ENCODE data around the gene DNTTIP2. TPM values are rescaled to one million over a fixed set of nuclear protein-coding genes. Genes with fewer than 3 reads are reported as not detected.

The DNTTIP2 gene
- polyA plus RNA-seq, 2 of the 4 experiments (the other 2 are of a cell fraction) = 41.5 to 42.0 TPM

GRCh38 chr1:93822730-93823425 lies 56.1 kb downstream of the DNTTIP2 start:
- Histone ChIP-seq H3K4me2 (no peak overlapping the region), H3K27ac (no peak overlapping the region), H3K9me3 (no peaks in the 10 kb centered on the region), H3K4me1 (peaks cover 18% of the 10 kb centered on the region), H3K4me3 (no peak overlapping the region)
- WGBS (ENCODE audit: missing lambda C conversion rate) = no CpG with 5 or more reads among the region's 2 CpGs
- ChIA-PET CTCF (interaction anchor here (0.6 to 1.3 kb wide), 4 partner anchors 9 to 640 kb away, joined by 3 to 7 read pairs (median 4); no protein-coding TSS in a partner anchor), POLR2A (no interaction called here)
- FAIRE-seq (no peak), ATAC-seq (no peak), DNase-seq (ENCODE audit: low read depth in 1 of 2, low spot score in 1 of 2) (no peak)
- TF ChIP-seq CHD4 (IDR thresholded peaks at IDR 0.05; ENCODE audit: borderline replicate concordance) (no peak), RNF2 (IDR thresholded peaks at IDR 0.05; ENCODE audit: borderline replicate concordance, low read depth) (no peak), USF2 (IDR thresholded peaks at IDR 0.05) (no peak), FOXS1 (CRISPR knock-in tag; IDR thresholded peaks at IDR 0.05) (no peak), HOXB13 (CRISPR knock-in tag; IDR thresholded peaks at IDR 0.05; ENCODE audit: low read depth) (no peak), RFX5 (IDR thresholded peaks at IDR 0.05) (no peak), FOSB (CRISPR knock-in tag; IDR thresholded peaks at IDR 0.05) (no peak), JUN (IDR thresholded peaks at IDR 0.05) (no peak), CBX8 (IDR thresholded peaks at IDR 0.05) (no peak), TFCP2L1 (CRISPR knock-in tag; IDR thresholded peaks at IDR 0.05) (no peak), ESRRA (IDR thresholded peaks at IDR 0.05; ENCODE audit: borderline replicate concordance, low read length) (no peak)
- TF ChIP-seq, protein P1, sequence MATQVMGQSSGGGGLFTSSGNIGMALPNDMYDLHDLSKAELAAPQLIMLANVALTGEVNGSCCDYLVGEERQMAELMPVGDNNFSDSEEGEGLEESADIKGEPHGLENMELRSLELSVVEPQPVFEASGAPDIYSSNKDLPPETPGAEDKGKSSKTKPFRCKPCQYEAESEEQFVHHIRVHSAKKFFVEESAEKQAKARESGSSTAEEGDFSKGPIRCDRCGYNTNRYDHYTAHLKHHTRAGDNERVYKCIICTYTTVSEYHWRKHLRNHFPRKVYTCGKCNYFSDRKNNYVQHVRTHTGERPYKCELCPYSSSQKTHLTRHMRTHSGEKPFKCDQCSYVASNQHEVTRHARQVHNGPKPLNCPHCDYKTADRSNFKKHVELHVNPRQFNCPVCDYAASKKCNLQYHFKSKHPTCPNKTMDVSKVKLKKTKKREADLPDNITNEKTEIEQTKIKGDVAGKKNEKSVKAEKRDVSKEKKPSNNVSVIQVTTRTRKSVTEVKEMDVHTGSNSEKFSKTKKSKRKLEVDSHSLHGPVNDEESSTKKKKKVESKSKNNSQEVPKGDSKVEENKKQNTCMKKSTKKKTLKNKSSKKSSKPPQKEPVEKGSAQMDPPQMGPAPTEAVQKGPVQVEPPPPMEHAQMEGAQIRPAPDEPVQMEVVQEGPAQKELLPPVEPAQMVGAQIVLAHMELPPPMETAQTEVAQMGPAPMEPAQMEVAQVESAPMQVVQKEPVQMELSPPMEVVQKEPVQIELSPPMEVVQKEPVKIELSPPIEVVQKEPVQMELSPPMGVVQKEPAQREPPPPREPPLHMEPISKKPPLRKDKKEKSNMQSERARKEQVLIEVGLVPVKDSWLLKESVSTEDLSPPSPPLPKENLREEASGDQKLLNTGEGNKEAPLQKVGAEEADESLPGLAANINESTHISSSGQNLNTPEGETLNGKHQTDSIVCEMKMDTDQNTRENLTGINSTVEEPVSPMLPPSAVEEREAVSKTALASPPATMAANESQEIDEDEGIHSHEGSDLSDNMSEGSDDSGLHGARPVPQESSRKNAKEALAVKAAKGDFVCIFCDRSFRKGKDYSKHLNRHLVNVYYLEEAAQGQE (IDR thresholded peaks at IDR 0.05) = no peak
- TF ChIP-seq, protein P2, sequence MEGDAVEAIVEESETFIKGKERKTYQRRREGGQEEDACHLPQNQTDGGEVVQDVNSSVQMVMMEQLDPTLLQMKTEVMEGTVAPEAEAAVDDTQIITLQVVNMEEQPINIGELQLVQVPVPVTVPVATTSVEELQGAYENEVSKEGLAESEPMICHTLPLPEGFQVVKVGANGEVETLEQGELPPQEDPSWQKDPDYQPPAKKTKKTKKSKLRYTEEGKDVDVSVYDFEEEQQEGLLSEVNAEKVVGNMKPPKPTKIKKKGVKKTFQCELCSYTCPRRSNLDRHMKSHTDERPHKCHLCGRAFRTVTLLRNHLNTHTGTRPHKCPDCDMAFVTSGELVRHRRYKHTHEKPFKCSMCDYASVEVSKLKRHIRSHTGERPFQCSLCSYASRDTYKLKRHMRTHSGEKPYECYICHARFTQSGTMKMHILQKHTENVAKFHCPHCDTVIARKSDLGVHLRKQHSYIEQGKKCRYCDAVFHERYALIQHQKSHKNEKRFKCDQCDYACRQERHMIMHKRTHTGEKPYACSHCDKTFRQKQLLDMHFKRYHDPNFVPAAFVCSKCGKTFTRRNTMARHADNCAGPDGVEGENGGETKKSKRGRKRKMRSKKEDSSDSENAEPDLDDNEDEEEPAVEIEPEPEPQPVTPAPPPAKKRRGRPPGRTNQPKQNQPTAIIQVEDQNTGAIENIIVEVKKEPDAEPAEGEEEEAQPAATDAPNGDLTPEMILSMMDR (IDR thresholded peaks at IDR 0.05) = no peak
- TF ChIP-seq, protein P3, sequence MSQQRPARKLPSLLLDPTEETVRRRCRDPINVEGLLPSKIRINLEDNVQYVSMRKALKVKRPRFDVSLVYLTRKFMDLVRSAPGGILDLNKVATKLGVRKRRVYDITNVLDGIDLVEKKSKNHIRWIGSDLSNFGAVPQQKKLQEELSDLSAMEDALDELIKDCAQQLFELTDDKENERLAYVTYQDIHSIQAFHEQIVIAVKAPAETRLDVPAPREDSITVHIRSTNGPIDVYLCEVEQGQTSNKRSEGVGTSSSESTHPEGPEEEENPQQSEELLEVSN (IDR thresholded peaks at IDR 0.05; ENCODE audit: borderline replicate concordance, low read depth) = no peak

DNA sequence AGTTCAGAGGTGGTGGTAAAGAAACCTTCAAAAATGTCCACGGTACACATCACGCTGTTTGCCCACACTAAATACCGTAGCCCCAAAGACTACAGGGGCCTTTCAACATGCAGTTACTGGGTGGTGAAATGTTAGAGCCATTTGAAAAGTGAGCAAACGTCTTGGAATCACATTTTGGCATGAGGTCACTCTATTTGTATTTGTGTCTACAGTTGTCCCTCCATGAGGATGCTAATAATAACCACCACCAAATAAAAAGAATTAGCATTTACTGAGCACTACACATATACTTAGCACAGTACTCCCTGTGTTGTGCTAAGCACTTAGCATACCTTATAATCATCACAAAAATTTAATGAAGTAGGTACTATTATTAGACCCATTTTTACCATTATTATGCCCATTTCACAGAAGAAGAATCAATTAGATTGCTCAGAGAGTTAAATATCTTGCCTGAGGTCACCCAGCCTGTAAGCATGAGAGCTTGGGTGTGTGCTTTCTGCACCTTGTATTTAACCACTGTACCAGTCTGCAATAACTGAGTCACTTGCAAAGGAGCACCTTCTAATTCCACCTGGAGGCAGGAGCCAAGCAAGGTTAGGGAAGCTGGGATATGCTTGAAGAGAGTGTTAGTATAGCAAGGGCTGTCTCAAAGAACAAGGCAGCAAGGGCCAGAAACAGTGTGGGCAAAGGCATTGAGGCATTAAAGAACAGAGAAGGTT lies 57.4 kb downstream of the DNTTIP2 start:
- 72% methylated on average over 4 of the region's 4 CpGs for WGBS (ENCODE audit: missing lambda C conversion rate)
- FAIRE-seq (no peak), DNase-seq (ENCODE audit: low read depth in 1 of 2, low spot score in 1 of 2) (no peak), ATAC-seq (no peak; a peak in 1 of 6 replicates)
- CTCF ChIA-PET = interaction anchor here (0.6 to 13.5 kb wide), 5 partner anchors 8 to 600 kb away, joined by 3 to 236 read pairs (median 3); no protein-coding TSS in a partner anchor
- POLR2A ChIA-PET = no interaction called here
- Histone ChIP-seq H3K4me1 (peaks cover 16% of the 10 kb centered on the region; the same call in 2 of the 3 replicates), H3K9me3 (no peaks in the 10 kb centered on the region), H3K4me3 (no peak overlapping the region), H3K4me2 (no peak overlapping the region), H3K27ac (0 out of 6 replicates have a peak overlapping the region, but pooled peaks of 1 of the 2 experiments have one; percentile 35)
- TF ChIP-seq RCOR1 (IDR thresholded peaks at IDR 0.05; ENCODE audit: low read depth, low read length) (no peak), POLR2A (IDR thresholded peaks at IDR 0.05; ENCODE audit: low read length) (no peak), SMC3 (IDR thresholded peaks at IDR 0.05) (no peak), USF2 (IDR thresholded peaks at IDR 0.05) (no peak), JUN (IDR thresholded peaks at IDR 0.05) (no peak), FOSB (CRISPR knock-in tag; IDR thresholded peaks at IDR 0.05) (no peak), NR3C1 (IDR thresholded peaks at IDR 0.05) (no peak), HEYL (CRISPR knock-in tag; IDR thresholded peaks at IDR 0.05) (no peak), ZC3H11A (IDR thresholded peaks at IDR 0.05) (no peak), ZFP36 (IDR thresholded peaks at IDR 0.05; ENCODE audit: borderline replicate concordance, partially characterized antibody) (no peak), MYC (IDR thresholded peaks at IDR 0.05; ENCODE audit: borderline replicate concordance, low read length) (no peak)
- TF ChIP-seq, protein P4, sequence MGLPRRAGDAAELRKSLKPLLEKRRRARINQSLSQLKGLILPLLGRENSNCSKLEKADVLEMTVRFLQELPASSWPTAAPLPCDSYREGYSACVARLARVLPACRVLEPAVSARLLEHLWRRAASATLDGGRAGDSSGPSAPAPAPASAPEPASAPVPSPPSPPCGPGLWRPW (IDR thresholded peaks at IDR 0.05) = no peak
- TF ChIP-seq, protein P2 (IDR thresholded peaks at IDR 0.05) = no peak

All from A549 (cell line).